Limb (tissue), 2 donors: Measurements from ENCODE around the gene TIMP2.

ENCODE experiments used
- DNase-seq, 2 donors: peaks; one replicate each; pipeline ENCODE4 v3.0.0-alpha.2; 2016; ENCODE audit errors: extremely low spot score in 2 of 2

Gene TIMP2

GRCh38 chr17:78839762-78840529 lies 85.2 kb downstream of the TIMP2 start:
- peak in 1 of 2 donors; percentile 4 for DNase-seq

DNA sequence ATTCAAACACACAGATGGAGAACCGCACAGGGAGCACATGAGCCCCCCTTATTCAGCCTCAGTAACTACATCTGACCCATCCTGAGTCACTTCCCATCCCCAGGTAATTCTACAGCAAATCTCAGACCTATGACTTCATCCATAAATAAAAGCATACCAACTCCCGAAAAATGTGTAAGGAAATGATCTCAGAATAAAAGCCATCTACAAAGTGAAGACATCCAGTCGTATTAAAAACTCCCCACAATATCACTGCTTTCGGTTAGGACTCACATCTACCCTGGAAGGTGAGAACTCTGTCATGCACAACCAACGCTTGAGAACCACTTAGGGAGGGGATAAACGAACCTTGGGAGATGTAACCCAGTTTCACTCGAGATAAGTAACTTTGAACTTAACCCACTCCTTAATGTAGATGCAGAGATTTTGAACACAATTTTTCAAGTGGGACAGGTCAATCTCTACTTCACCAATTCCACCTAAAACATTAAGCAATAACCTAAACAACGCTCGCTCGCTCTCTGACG lies 85.9 kb downstream of the TIMP2 start:
- no peak for DNase-seq

DNA sequence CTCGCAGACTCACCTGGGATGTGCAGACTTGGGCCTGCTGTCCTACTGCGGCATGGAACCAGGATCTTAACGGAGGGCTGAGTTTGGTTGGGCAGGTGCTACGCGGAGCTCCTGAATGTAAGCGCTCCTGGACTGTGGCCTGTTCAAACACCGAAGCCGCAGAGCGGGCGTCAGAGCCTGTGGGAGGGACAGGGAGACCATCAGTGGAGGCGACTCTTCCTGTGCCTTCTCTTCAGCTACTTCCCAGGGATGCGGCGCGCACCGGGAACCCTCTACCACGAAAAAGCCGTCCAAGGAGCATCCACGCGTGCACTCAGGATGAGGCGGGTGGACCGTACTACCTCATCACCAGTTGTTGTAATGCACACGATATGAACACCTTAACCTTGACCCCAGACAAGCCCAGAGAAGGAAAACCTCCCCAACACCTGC lies 86.6 kb downstream of the TIMP2 start:
- no peak for DNase-seq

GRCh38 chr17:78836420-78837021 lies 88.7 kb downstream of the TIMP2 start:
- DNase-seq, result no peak

- no peak for DNase-seq
Measured at GRCh38 chr17:78834571-78834970, 90.6 kb downstream of the TIMP2 start.

DNA sequence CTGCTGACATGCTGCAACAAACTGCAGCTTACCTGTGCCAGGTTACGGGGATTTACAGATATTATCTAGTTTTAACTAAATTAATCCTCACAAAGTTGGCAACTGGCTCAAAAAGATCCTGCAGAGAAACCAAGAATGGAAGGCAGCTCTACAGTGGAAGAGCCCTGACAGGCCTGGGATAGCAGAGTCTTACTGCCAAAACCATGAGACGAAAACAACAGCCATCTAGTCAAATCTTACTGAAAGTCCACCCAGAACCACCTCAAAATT lies 92.7 kb downstream of the TIMP2 start:
- DNase-seq, result no peak

- no peak for DNase-seq
Measured at GRCh38 chr17:78831688-78832540, 93.3 kb downstream of the TIMP2 start.

GRCh38 chr17:78829477-78829876 lies 95.7 kb downstream of the TIMP2 start:
- no peak for DNase-seq

- DNase-seq, result no peak
Measured at GRCh38 chr17:78828470-78829185, 96.6 kb downstream of the TIMP2 start.

GRCh38 chr17:78826836-78827509 lies 98.2 kb downstream of the TIMP2 start:
- DNase-seq, result no peak

- no peak for DNase-seq
Measured at GRCh38 chr17:78826421-78826820, 98.8 kb downstream of the TIMP2 start.

- no peak for DNase-seq
Measured at GRCh38 chr17:78825696-78826095, 99.5 kb downstream of the TIMP2 start.

DNA sequence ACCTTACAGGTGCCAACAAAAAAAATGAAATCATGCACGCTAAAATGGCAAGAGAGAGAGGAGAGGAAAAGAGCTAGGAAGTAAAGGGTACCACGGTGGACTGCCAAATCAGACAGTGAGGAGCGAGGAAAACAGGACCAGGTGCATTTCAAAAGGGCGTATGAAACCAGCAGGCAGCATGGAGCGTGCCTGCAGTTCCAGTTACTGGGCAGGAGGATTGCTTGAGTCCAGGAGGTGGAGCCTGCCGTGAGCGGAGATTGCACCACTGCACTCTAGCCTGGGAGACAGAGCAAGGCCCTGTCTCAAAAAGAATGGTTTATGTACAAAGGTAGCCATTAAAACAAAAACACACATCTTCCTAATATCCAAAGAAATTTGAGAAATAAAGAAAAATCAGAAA lies 100.9 kb downstream of the TIMP2 start:
- no peak for DNase-seq

- DNase-seq, result no peak
Measured at GRCh38 chr17:78823282-78824046, 101.7 kb downstream of the TIMP2 start.

DNA sequence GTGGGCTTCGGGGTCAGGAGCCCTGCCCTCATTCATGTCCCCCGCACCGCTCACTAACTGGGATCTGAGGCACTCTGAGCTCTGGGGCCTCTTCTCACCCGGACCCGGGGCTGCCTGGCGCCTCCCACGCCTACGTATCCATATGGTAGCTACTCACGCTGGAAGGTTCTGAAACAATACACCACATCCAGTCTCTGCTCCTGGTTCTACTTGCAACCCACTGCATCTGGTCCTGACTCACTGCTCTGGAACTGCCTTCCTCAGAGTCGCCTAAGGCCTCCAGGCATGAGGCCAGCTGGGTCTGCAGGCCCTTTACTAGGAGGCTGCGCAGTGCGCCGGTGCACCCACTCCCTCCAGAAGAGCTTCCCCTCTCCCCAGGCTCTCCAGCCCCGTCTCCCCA lies 102.6 kb downstream of the TIMP2 start:
- DNase-seq, result no peak

DNA sequence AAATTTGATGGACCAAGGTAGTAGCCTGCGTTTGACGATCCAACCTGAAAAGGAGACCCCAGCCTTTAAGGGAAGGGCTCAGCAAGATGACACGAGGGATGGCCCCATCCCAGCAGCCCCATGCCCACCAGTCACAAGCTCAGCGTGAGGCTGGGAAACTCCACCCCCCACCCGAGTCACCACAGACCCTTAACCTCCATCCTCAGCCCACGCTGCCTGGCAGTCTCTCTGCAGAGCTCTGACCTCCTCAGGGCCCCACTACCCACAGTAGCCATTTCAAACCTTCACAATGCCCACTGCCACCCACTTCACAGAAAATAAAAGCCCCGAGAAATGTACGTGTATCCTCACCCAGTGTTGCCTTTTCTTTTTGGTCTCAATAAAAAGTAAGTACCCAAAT lies 103.2 kb downstream of the TIMP2 start:
- no peak for DNase-seq

DNA sequence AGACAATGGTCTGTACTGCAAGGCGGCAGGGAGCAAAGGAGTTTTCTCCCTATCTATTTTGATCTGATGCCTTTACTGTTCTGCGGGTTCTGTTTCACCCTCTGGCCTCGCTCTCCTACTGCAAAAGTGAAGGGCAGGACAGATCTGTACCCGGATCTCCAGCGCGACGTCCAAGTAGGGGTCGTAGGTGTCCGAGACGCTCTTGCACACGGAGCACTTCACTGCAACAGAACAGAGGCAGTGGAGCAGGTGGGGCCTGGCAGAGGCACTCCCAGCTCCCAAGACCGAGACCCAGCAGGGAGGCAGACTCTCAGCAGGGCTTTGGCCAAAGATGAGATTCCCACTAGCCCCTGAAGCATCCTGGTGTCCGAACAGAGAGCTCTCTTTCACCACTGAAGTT lies 104.3 kb downstream of the TIMP2 start:
- DNase-seq, result no peak

- no peak for DNase-seq
Measured at GRCh38 chr17:78819806-78820792, 105.1 kb downstream of the TIMP2 start.

DNA sequence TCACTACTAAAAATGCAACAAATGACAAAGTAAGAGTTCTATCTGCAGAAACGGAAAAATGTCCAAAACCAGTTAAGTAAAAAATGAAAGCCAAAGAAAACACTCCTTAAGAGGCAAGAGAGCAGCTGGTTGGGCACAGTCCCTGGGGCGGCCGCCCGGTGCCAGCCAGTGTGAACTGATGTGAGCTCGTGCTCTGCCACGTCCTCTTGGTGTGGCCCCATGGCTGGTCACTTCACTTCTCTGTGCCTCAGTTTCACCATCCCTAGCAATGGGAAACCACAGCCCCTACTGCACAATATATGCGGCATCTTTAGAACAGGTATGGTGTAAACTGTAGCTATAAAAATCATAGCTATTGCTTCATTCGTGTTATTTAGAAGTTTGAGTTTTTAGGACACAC lies 105.8 kb downstream of the TIMP2 start:
- DNase-seq, result no peak
